ENCODE results near the gene PI4KA.
A peak's percentile ranks its signal among the peaks of the same experiment; 100 is the strongest.
"Not testable (repeated sequence)": the region's sequence is repeated elsewhere in the genome, so short reads cannot be mapped to it uniquely, and the experiment has no call there.

The PI4KA gene

GRCh38 chr22:20777420-20778177 lies 81.0 kb downstream of the PI4KA start:
- peaks cover 29% of the 10 kb centered on the region for H3K4me1 ChIP-seq (ENCODE audit: control insufficient read depth, insufficient read depth, low read length)
- peak overlapping the region; percentile 1 for H3K9ac ChIP-seq (ENCODE audit: low read length)
- H3K9me3 ChIP-seq (ENCODE audit: control insufficient read depth, low read length): no peaks in the 10 kb centered on the region
- no peak overlapping the region for H3K4me3 ChIP-seq (ENCODE audit: low read length)
- peaks cover 16% of the 10 kb centered on the region for H3K36me3 ChIP-seq (ENCODE audit: control insufficient read depth, insufficient read depth, low read length, severe bottlenecking)
- no peaks in the 10 kb centered on the region for H3K27me3 ChIP-seq (replicated peaks; ENCODE audit: control insufficient read depth, insufficient read depth, low read length)
- DNase-seq (ENCODE audit: low read depth): peak; percentile 72

GRCh38 chr22:20776624-20777405 lies 81.8 kb downstream of the PI4KA start:
- H3K4me1 ChIP-seq (ENCODE audit: control insufficient read depth, insufficient read depth, low read length): peaks cover 21% of the 10 kb centered on the region
- no peak for DNase-seq (ENCODE audit: low read depth)

DNA sequence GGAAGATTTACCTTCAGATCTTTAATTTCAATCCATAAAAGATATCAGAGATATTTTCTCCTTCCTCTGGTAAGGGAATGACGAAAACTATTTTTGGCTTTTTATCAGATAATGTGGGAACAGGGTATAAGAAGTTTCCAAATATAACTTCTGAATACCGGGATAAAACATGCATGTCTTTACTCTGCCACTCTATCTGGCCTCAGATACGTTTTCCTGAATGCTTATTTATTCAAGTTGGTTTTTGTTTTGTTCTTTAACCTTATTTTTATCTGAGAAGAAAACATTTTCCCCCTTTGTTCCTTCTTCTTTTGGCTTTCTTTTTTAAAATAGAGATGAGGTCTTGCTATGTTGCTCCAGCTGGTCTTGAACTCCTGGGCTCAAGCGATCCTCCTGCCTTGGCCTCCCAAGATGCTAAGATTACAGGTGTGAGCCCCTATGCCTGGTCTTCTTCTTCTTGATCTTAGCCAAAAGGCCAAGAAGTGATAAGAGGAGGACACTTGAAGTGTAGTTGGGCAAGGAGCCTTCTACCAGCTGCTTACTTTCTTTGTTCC lies 83.2 kb downstream of the PI4KA start:
- Histone ChIP-seq H3K9me3 (ENCODE audit: control insufficient read depth, low read length) (no peaks in the 10 kb centered on the region), H3K36me3 (ENCODE audit: control insufficient read depth, insufficient read depth, low read length, severe bottlenecking) (peaks cover 19% of the 10 kb centered on the region), H3K27me3 (replicated peaks; ENCODE audit: control insufficient read depth, insufficient read depth, low read length) (no peaks in the 10 kb centered on the region), H3K4me1 (ENCODE audit: control insufficient read depth, insufficient read depth, low read length) (peaks cover 15% of the 10 kb centered on the region), H3K4me3 (ENCODE audit: low read length) (no peak overlapping the region), H3K9ac (ENCODE audit: low read length) (no peak overlapping the region)
- no peak for DNase-seq (ENCODE audit: low read depth)

More at GRCh38 chr22:20776624-20777405, 81.8 kb downstream of the PI4KA start:
- Histone ChIP-seq H3K9me3 (ENCODE audit: control insufficient read depth, low read length) (no peaks in the 10 kb centered on the region), H3K9ac (ENCODE audit: low read length) (no peak overlapping the region), H3K36me3 (ENCODE audit: control insufficient read depth, insufficient read depth, low read length, severe bottlenecking) (peaks cover 19% of the 10 kb centered on the region), H3K27me3 (replicated peaks; ENCODE audit: control insufficient read depth, insufficient read depth, low read length) (no peaks in the 10 kb centered on the region), H3K4me3 (ENCODE audit: low read length) (no peak overlapping the region)

GRCh38 chr22:20774882-20775281 lies 83.7 kb downstream of the PI4KA start:
- Histone ChIP-seq H3K4me1 (ENCODE audit: control insufficient read depth, insufficient read depth, low read length) (peaks cover 13% of the 10 kb centered on the region), H3K27me3 (replicated peaks; ENCODE audit: control insufficient read depth, insufficient read depth, low read length) (no peaks in the 10 kb centered on the region), H3K4me3 (ENCODE audit: low read length) (no peak overlapping the region), H3K9me3 (ENCODE audit: control insufficient read depth, low read length) (no peaks in the 10 kb centered on the region), H3K36me3 (ENCODE audit: control insufficient read depth, insufficient read depth, low read length, severe bottlenecking) (peaks cover 19% of the 10 kb centered on the region), H3K9ac (ENCODE audit: low read length) (no peak overlapping the region)
- DNase-seq (ENCODE audit: low read depth): no peak

GRCh38 chr22:20773793-20774212 lies 84.8 kb downstream of the PI4KA start, which contains the start of gene SERPIND1:
Gene SERPIND1 (plus strand): TSS chr22:20774113. CDS start chr22:20779313, 5,200 bp downstream.
- no peak within 1 kb of the TSS for H3K4me3 ChIP-seq (ENCODE audit: low read length)
- no peak within 1 kb of the TSS for H3K9ac ChIP-seq (ENCODE audit: low read length)
- peaks cover 9% of the 10 kb centered on the region for H3K36me3 ChIP-seq (ENCODE audit: control insufficient read depth, insufficient read depth, low read length, severe bottlenecking)
- H3K9me3 ChIP-seq (ENCODE audit: control insufficient read depth, low read length): no peaks in the 10 kb centered on the region
- no peak for DNase-seq (ENCODE audit: low read depth)
- H3K4me1 ChIP-seq (ENCODE audit: control insufficient read depth, insufficient read depth, low read length): peaks cover 8% of the 10 kb centered on the region
- no peaks in the 10 kb centered on the region for H3K27me3 ChIP-seq (replicated peaks; ENCODE audit: control insufficient read depth, insufficient read depth, low read length)

GRCh38 chr22:20771918-20772625 lies 86.5 kb downstream of the PI4KA start:
- Histone ChIP-seq H3K4me1 (ENCODE audit: control insufficient read depth, insufficient read depth, low read length) (no peaks in the 10 kb centered on the region), H3K36me3 (ENCODE audit: control insufficient read depth, insufficient read depth, low read length, severe bottlenecking) (peaks cover 15% of the 10 kb centered on the region), H3K4me3 (ENCODE audit: low read length) (no peak overlapping the region), H3K27me3 (replicated peaks; ENCODE audit: control insufficient read depth, insufficient read depth, low read length) (no peaks in the 10 kb centered on the region), H3K9ac (ENCODE audit: low read length) (no peak overlapping the region), H3K9me3 (ENCODE audit: control insufficient read depth, low read length) (no peaks in the 10 kb centered on the region)
- DNase-seq (ENCODE audit: low read depth): no peak

- DNase-seq (ENCODE audit: low read depth); H3K27me3 ChIP-seq (replicated peaks; ENCODE audit: control insufficient read depth, insufficient read depth, low read length); H3K9ac ChIP-seq (ENCODE audit: low read length); H3K4me1 ChIP-seq (ENCODE audit: control insufficient read depth, insufficient read depth, low read length); H3K4me3 ChIP-seq (ENCODE audit: low read length); H3K9me3 ChIP-seq (ENCODE audit: control insufficient read depth, low read length): not testable (repeated sequence)
- peaks cover 27% of the 10 kb centered on the region for H3K36me3 ChIP-seq (ENCODE audit: control insufficient read depth, insufficient read depth, low read length, severe bottlenecking)
These were observed 89.2 kb downstream of the PI4KA start for GRCh38 chr22:20769496-20769826.

- H3K27me3 ChIP-seq (replicated peaks; ENCODE audit: control insufficient read depth, insufficient read depth, low read length): no peaks in the 10 kb centered on the region
- DNase-seq (ENCODE audit: low read depth): no peak
- no peak overlapping the region for H3K9ac ChIP-seq (ENCODE audit: low read length)
- no peaks in the 10 kb centered on the region for H3K9me3 ChIP-seq (ENCODE audit: control insufficient read depth, low read length)
- H3K4me1 ChIP-seq (ENCODE audit: control insufficient read depth, insufficient read depth, low read length): no peaks in the 10 kb centered on the region
- H3K36me3 ChIP-seq (ENCODE audit: control insufficient read depth, insufficient read depth, low read length, severe bottlenecking): peaks cover 37% of the 10 kb centered on the region
- no peak overlapping the region for H3K4me3 ChIP-seq (ENCODE audit: low read length)
These were observed 92.1 kb downstream of the PI4KA start for GRCh38 chr22:20766530-20766929.

GRCh38 chr22:20765938-20766337 lies 92.7 kb downstream of the PI4KA start:
- H3K36me3 ChIP-seq (ENCODE audit: control insufficient read depth, insufficient read depth, low read length, severe bottlenecking): peaks cover 43% of the 10 kb centered on the region
- H3K4me3 ChIP-seq (ENCODE audit: low read length): no peak overlapping the region
- no peaks in the 10 kb centered on the region for H3K27me3 ChIP-seq (replicated peaks; ENCODE audit: control insufficient read depth, insufficient read depth, low read length)
- no peak overlapping the region for H3K9ac ChIP-seq (ENCODE audit: low read length)
- H3K4me1 ChIP-seq (ENCODE audit: control insufficient read depth, insufficient read depth, low read length): no peaks in the 10 kb centered on the region
- no peak for DNase-seq (ENCODE audit: low read depth)
- H3K9me3 ChIP-seq (ENCODE audit: control insufficient read depth, low read length): no peaks in the 10 kb centered on the region

DNA sequence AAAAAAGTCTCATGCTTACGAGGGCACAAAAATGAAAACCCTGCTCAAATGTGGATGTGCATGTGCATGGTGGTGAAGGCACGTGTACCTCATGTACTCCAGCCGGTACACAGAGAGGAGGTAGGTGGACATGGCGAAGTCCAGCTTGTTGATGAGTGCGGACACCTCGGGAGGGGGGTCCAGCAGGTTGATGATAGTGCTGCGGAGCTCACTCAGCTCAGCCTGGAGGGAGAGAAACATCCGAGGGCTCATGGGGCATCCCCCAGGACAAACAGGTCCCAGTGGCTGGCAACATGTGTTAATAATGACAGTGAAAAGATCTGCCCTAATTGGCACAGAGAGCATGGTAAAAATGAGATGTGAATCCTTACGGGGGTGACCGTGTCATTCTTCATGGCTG lies 93.9 kb downstream of the PI4KA start:
- DNase-seq (ENCODE audit: low read depth): no peak

GRCh38 chr22:20764471-20764720 lies 94.2 kb downstream of the PI4KA start:
- Histone ChIP-seq H3K9ac (ENCODE audit: low read length) (no peak overlapping the region), H3K9me3 (ENCODE audit: control insufficient read depth, low read length) (no peaks in the 10 kb centered on the region), H3K27me3 (replicated peaks; ENCODE audit: control insufficient read depth, insufficient read depth, low read length) (no peaks in the 10 kb centered on the region), H3K36me3 (ENCODE audit: control insufficient read depth, insufficient read depth, low read length, severe bottlenecking) (peaks cover 53% of the 10 kb centered on the region), H3K4me1 (ENCODE audit: control insufficient read depth, insufficient read depth, low read length) (no peaks in the 10 kb centered on the region), H3K4me3 (ENCODE audit: low read length) (no peak overlapping the region)
- DNase-seq (ENCODE audit: low read depth): no peak

More for the DNA sequence above, 93.9 kb downstream of the PI4KA start:
- Histone ChIP-seq H3K27me3 (replicated peaks; ENCODE audit: control insufficient read depth, insufficient read depth, low read length) (no peaks in the 10 kb centered on the region), H3K9me3 (ENCODE audit: control insufficient read depth, low read length) (no peaks in the 10 kb centered on the region), H3K4me1 (ENCODE audit: control insufficient read depth, insufficient read depth, low read length) (no peaks in the 10 kb centered on the region), H3K9ac (ENCODE audit: low read length) (no peak overlapping the region), H3K4me3 (ENCODE audit: low read length) (no peak overlapping the region), H3K36me3 (ENCODE audit: control insufficient read depth, insufficient read depth, low read length, severe bottlenecking) (peaks cover 53% of the 10 kb centered on the region)
